Activated B cell treated with CpG ODN at 0.5 μM for 24 hours (primary cell): ENCODE data around the gene PPT2. TPM values are rescaled to one million over a fixed set of nuclear protein-coding genes. Genes with fewer than 3 reads are reported as not detected.

Experiments
- ATAC-seq: fragments of 200-7000 bp; cut with Tn5 transposase; one replicate; pipeline ENCODE4 v1.10.0; 2021; ENCODE audit warnings: low read depth, mild to moderate bottlenecking, moderate library complexity
- CTCF ChIA-PET: fragments of 350-600 bp; sonication (Branson Sonifier 250); formaldehyde crosslinking; loops from one replicate; lab custom pipeline; 2021; ENCODE audit warnings: antibody characterized with exemption; lab: Charles Lee
- POLR2A ChIA-PET: fragments of 350-600 bp; sonication (Branson Sonifier 250); formaldehyde crosslinking; loops from one replicate; lab custom pipeline; 2021; ENCODE audit warnings: antibody characterized with exemption; lab: Charles Lee
- DNase-seq: peaks from one replicate; pipeline ENCODE4 v3.0.0; 2022
- H3K27ac Mint-ChIP-seq: one replicate; pipeline ENCODE4 v1.8.0; 2020; ENCODE audit warnings: mixed read lengths
- H3K27me3 Mint-ChIP-seq: one replicate; pipeline ENCODE4 v1.8.0; 2021; ENCODE audit warnings: mixed read lengths
- H3K36me3 Mint-ChIP-seq: one replicate; pipeline ENCODE4 v1.8.0; 2021; ENCODE audit warnings: low read depth, mixed read lengths
- H3K4me1 Mint-ChIP-seq: one replicate; pipeline ENCODE4 v1.8.0; 2021; ENCODE audit warnings: mixed read lengths
- H3K4me3 Mint-ChIP-seq: one replicate; pipeline ENCODE4 v1.8.0; 2020; ENCODE audit warnings: mild to moderate bottlenecking, mixed read lengths
- H3K9me3 Mint-ChIP-seq: one replicate; pipeline ENCODE4 v1.8.0; 2020; ENCODE audit warnings: mixed read lengths
- CTCF ChIP-seq: fragments of 200-600 bp; IDR thresholded peaks from one replicate; pipeline ENCODE4 v1.8.0; 2022; ENCODE audit warnings: antibody characterized with exemption, mild to moderate bottlenecking
- intact Hi-C: fragments of 100-400 bp; cut with micrococcal nuclease; formaldehyde crosslinking; loops from one replicate; pipeline ENCODE4 v1.15.1; 2024
- total RNA-seq: library from RNA; stranded (reverse); gene quantifications from 2 replicates; pipeline ENCODE4 v1.2.3, GENCODE V29; 2022

Gene PPT2
- total RNA-seq, 1 donor from 2014 or later = 3.0 TPM

GRCh38 chr6:32163559-32164258 is 9.8 kb downstream of the PPT2 start:
- no peak overlapping the region for H3K4me3 Mint-ChIP-seq
- no peak for DNase-seq

GRCh38 chr6:32164295-32164694 is 10.4 kb downstream of the PPT2 start, which contains the start of gene EGFL8:
Gene EGFL8 (plus strand): TSS chr6:32164595. CDS start chr6:32166166, 1,571 bp downstream.
- intact Hi-C loops = no loop called here
- ChIA-PET POLR2A (interaction anchor here (0.5 to 1.1 kb wide), 2 partner anchors 43 to 618 kb away, joined by 6 to 9 read pairs; partner anchors contain the start of gene ATP6V1G2), CTCF (interaction anchor here (1.6 kb wide), 1 partner anchor 10 kb away, joined by 4 read pairs; no protein-coding TSS in a partner anchor)
- TF ChIP-seq CTCF = no peak
- ATAC-seq (no peak), DNase-seq (no peak)
- H3K27ac Mint-ChIP-seq = no peak within 1 kb of the TSS
- H3K27me3 Mint-ChIP-seq = no peaks in the 10 kb centered on the region
- no peak within 1 kb of the TSS for H3K4me3 Mint-ChIP-seq
- no peaks in the 10 kb centered on the region for H3K9me3 Mint-ChIP-seq
- peaks cover 4% of the 10 kb centered on the region for H3K4me1 Mint-ChIP-seq
- H3K36me3 Mint-ChIP-seq = peaks cover 14% of the 10 kb centered on the region

More at GRCh38 chr6:32163559-32164258, 9.8 kb downstream of the PPT2 start:
- Mint-ChIP-seq H3K9me3 (no peaks in the 10 kb centered on the region), H3K27me3 (no peaks in the 10 kb centered on the region), H3K36me3 (peaks cover 11% of the 10 kb centered on the region), H3K27ac (no peak overlapping the region), H3K4me1 (peaks cover 4% of the 10 kb centered on the region)
- intact Hi-C loops = no loop called here
- no peak for ATAC-seq
- ChIA-PET POLR2A (interaction anchor here (0.5 kb wide), 1 partner anchor 44 kb away, joined by 9 read pairs; no protein-coding TSS in a partner anchor), CTCF (interaction anchor here (1.6 kb wide), 1 partner anchor 9 kb away, joined by 4 read pairs; no protein-coding TSS in a partner anchor)
- TF ChIP-seq CTCF = no peak

- DNase-seq (no peak), ATAC-seq (no peak)
- Mint-ChIP-seq H3K4me3 (no peak overlapping the region), H3K27me3 (no peaks in the 10 kb centered on the region), H3K4me1 (peaks cover 4% of the 10 kb centered on the region), H3K27ac (no peak overlapping the region), H3K9me3 (no peaks in the 10 kb centered on the region), H3K36me3 (peaks cover 33% of the 10 kb centered on the region)
- CTCF ChIA-PET = no interaction called here
- intact Hi-C loops = no loop called here
- TF ChIP-seq CTCF = no peak
- POLR2A ChIA-PET = no interaction called here
Observed at GRCh38 chr6:32166411-32167061, 12.6 kb downstream of the PPT2 start.

GRCh38 chr6:32167154-32167760 is 13.3 kb downstream of the PPT2 start:
- Mint-ChIP-seq H3K4me3 (no peak overlapping the region), H3K36me3 (peaks cover 33% of the 10 kb centered on the region), H3K4me1 (peaks cover 4% of the 10 kb centered on the region), H3K27me3 (no peaks in the 10 kb centered on the region), H3K9me3 (no peaks in the 10 kb centered on the region), H3K27ac (no peak overlapping the region)
- ATAC-seq (no peak), DNase-seq (no peak)
- no peak for TF ChIP-seq CTCF
- POLR2A ChIA-PET = no interaction called here
- intact Hi-C loops = no loop called here
- CTCF ChIA-PET = no interaction called here
